ENCODE results near the gene PDE1C.

DNA sequence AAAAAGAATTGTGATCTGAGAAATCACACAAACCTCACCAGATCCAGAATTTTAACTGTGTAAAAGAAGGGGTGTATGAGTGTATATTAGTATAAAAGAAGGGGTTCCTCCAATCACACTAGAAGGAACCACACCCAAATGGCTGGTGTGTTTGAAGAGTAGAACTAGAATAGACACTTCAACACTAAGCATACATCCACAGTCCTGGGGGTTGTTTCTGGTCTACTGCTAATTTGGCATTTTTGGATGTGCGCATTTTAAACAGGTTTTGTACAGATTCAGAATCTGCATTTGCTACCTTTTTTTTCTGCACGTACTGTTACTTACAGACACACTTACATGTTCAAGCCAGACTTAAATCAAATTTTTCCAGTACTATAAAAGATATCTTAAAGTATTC lies 64.6 kb downstream of the PDE1C start:
- TF ChIP-seq POLR2A (IDR thresholded peaks at IDR 0.05) (no peak), CTCF (IDR thresholded peaks at IDR 0.05) (no peak), POLR2AphosphoS5 (IDR thresholded peaks at IDR 0.05) (no peak), EP300 (IDR thresholded peaks at IDR 0.05) (no peak)

Data from stomach (tissue), 4 donors.